HG03175 (cell line): ENCODE results near the gene DPH7.
A peak's percentile ranks its signal among the peaks of the same experiment; 100 is the strongest.
"Not testable (repeated sequence)": the region's sequence is repeated elsewhere in the genome, so short reads cannot be mapped to it uniquely, and the experiment has no call there.

Source experiments
- ATAC-seq: cut with Tn5 transposase; IDR thresholded peaks from one replicate; pipeline ENCODE4 v1.9.1; 2021; ENCODE audit warnings: mild to moderate bottlenecking, moderate library complexity; ENCODE audit not compliant: unreplicated experiment

Gene DPH7

GRCh38 chr9:137606734-137607138 is 28.0 kb upstream of the DPH7 start:
- ATAC-seq = no peak

GRCh38 chr9:137606005-137606621 is 27.4 kb upstream of the DPH7 start:
- ATAC-seq = peak; percentile 6

GRCh38 chr9:137605121-137606004 is 26.6 kb upstream of the DPH7 start, which contains the start of gene ARRDC1:
Gene ARRDC1 (plus strand): TSS chr9:137605686. CDS start chr9:137605718, 32 bp downstream.
- peak; percentile 83 for ATAC-seq

- ATAC-seq = no peak
Observed at GRCh38 chr9:137604345-137605086, 25.8 kb upstream of the DPH7 start.

- no peak for ATAC-seq
Observed at GRCh38 chr9:137603879-137604278, 25.2 kb upstream of the DPH7 start.

GRCh38 chr9:137602661-137603060 is 23.9 kb upstream of the DPH7 start:
- ATAC-seq = no peak

- ATAC-seq = no peak
Observed at GRCh38 chr9:137598943-137599342, 20.2 kb upstream of the DPH7 start.

GRCh38 chr9:137596577-137596976 is 17.9 kb upstream of the DPH7 start:
- not testable (repeated sequence) for ATAC-seq

GRCh38 chr9:137593176-137593575 is 14.5 kb upstream of the DPH7 start:
- ATAC-seq = no peak

GRCh38 chr9:137592767-137593166 is 14.0 kb upstream of the DPH7 start:
- ATAC-seq = no peak

GRCh38 chr9:137590469-137591383 is 12.0 kb upstream of the DPH7 start, which contains the start of gene ZMYND19:
Gene ZMYND19 (minus strand): TSS chr9:137590512. CDS start chr9:137590263, 249 bp downstream.
- ATAC-seq = peak; percentile 85

GRCh38 chr9:137590123-137590468 is 11.4 kb upstream of the DPH7 start:
- ATAC-seq = no peak

GRCh38 chr9:137589441-137590122 is 10.9 kb upstream of the DPH7 start:
- peak; percentile 20 for ATAC-seq

- no peak for ATAC-seq
Observed at GRCh38 chr9:137588891-137589290, 10.2 kb upstream of the DPH7 start.

GRCh38 chr9:137588311-137588710 is 9.6 kb upstream of the DPH7 start:
- ATAC-seq = no peak

GRCh38 chr9:137586854-137587253 is 8.1 kb upstream of the DPH7 start:
- no peak for ATAC-seq

- ATAC-seq = no peak
Observed at GRCh38 chr9:137583957-137584356, 5.2 kb upstream of the DPH7 start.

GRCh38 chr9:137583347-137583746 is 4.6 kb upstream of the DPH7 start:
- no peak for ATAC-seq

- ATAC-seq = no peak
Observed at GRCh38 chr9:137582286-137582860, 3.6 kb upstream of the DPH7 start.
